ENCODE data around the gene KRTAP10-3.

The KRTAP10-3 gene

DNA sequence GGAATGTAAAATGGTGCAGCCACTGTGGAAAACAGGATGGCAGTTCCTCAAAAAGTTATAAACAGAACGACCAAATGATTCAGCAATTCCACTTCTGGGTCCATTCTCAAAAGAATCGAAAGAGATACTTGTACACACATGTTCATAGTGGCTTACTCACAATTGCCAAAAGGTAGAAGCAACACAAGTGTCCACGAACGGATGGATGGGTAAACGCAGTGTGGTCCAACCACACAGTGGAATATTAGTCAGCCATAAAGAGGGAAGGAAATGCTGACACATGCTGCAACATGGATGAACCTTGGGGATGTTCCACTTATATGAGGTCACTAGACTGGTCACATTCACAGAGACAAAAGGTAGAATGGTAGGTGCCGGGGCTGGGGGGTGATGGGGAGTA lies 23.9 kb downstream of the KRTAP10-3 start:
- no peaks in the 10 kb centered on the region for H3K36me3 ChIP-seq (ENCODE audit: insufficient read depth, low read length)
- H3K9ac ChIP-seq (ENCODE audit: low read depth, low read length): no peak overlapping the region
- no peaks in the 10 kb centered on the region for H3K4me1 ChIP-seq (ENCODE audit: insufficient read depth, low read length)
- no peaks in the 10 kb centered on the region for H3K9me3 ChIP-seq (ENCODE audit: control insufficient read depth, insufficient read depth, low read length)

DNA sequence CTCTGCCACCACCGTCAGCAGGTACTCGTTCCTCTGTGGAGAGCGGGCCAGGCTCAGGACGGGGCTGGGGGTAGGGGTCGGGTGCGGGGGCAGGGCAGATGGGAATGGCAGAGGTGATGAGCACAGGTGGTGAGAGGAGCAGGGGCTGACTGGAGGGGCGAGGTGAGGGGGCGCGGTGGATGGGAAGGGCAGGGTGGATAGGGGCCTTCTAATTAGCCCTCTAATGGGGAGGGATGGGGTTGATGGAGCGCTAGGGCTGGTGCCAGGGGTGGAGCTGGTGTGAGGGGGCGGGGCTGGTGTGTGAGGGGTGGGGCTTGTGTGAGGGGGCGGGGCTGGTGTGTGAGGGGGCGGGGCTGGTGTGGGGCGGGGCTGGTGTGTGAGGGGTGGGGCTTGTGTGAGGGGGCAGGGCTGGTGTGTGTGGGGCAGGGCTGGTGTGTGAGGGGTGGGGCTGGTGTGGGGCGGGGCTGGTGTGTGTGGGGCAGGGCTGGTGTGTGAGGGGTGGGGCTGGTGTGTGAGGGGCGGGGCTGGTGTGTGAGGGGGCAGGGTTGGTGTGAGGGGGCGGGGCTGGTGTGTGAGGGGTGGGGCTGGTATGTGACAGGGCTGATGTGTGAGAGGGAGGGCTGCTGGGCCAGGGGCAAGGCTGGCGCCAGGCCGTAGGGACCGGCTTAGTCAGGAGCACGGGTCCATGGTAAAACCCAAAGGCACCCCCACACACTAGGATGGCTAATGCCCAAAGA lies 24.5 kb downstream of the KRTAP10-3 start:
- no peaks in the 10 kb centered on the region for H3K9me3 ChIP-seq (ENCODE audit: control insufficient read depth, insufficient read depth, low read length)
- no peaks in the 10 kb centered on the region for H3K4me1 ChIP-seq (ENCODE audit: insufficient read depth, low read length)
- H3K9ac ChIP-seq (ENCODE audit: low read depth, low read length): no peak overlapping the region
- H3K36me3 ChIP-seq (ENCODE audit: insufficient read depth, low read length): no peaks in the 10 kb centered on the region

GRCh38 chr21:44533121-44533890 lies 25.3 kb downstream of the KRTAP10-3 start:
- no peaks in the 10 kb centered on the region for H3K9me3 ChIP-seq (ENCODE audit: control insufficient read depth, insufficient read depth, low read length)
- H3K9ac ChIP-seq (ENCODE audit: low read depth, low read length): no peak overlapping the region
- H3K36me3 ChIP-seq (ENCODE audit: insufficient read depth, low read length): no peaks in the 10 kb centered on the region
- H3K4me1 ChIP-seq (ENCODE audit: insufficient read depth, low read length): no peaks in the 10 kb centered on the region

- H3K9me3 ChIP-seq (ENCODE audit: control insufficient read depth, insufficient read depth, low read length): no peaks in the 10 kb centered on the region
- H3K36me3 ChIP-seq (ENCODE audit: insufficient read depth, low read length): no peaks in the 10 kb centered on the region
- H3K4me1 ChIP-seq (ENCODE audit: insufficient read depth, low read length): no peaks in the 10 kb centered on the region
- no peak overlapping the region for H3K9ac ChIP-seq (ENCODE audit: low read depth, low read length)
These were observed 25.9 kb downstream of the KRTAP10-3 start for GRCh38 chr21:44532712-44533111.

DNA sequence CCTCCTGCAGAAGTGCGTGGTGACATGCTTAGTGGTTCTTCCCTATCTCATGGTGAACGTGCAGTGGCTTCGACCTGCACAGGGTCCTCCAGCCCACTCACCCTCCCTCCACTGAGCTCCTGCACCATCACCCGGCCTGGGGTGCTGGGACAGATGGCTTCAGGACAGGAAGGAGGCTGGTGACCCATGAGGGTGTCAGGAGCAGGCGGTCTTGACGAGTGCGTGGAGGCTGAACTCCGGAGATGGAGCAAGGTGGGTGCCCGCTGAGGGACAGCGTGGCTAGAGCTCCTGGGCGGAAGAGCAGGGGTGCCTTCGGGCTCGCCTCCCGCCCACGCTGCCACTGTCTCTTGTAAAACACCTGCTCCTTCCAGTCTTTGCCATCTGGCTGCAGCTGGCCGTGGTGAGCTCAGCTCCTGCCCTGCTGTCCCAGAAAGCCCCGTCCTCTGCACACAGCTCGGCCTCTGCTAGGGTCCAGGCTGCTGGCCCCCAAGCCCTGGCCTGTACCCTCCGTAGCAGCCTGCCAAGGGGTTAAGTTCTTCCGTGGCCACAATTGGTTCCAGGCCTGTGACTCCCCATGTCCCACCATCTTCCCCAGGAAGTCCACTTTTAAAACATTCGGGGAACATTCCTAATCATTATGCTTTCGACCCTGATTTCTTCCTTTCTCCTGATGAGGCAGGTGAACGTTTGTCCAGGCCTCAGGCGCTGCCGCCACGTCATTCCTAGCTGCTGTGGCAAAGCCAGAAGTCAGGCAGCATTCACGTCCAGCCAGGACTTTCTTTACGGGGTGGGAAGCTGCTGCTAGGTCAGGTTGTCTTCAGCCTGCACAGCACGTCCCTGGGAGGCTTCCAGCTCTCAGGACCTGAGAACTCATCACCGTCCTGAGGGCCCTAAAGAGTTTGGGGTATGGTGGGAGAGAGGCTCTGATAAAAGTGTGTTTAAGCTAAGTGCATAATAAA lies 26.7 kb downstream of the KRTAP10-3 start:
- no peaks in the 10 kb centered on the region for H3K9me3 ChIP-seq (ENCODE audit: control insufficient read depth, insufficient read depth, low read length)
- no peaks in the 10 kb centered on the region for H3K36me3 ChIP-seq (ENCODE audit: insufficient read depth, low read length)
- no peaks in the 10 kb centered on the region for H3K4me1 ChIP-seq (ENCODE audit: insufficient read depth, low read length)

GRCh38 chr21:44530903-44531605 lies 27.5 kb downstream of the KRTAP10-3 start:
- H3K9me3 ChIP-seq (ENCODE audit: control insufficient read depth, insufficient read depth, low read length): no peaks in the 10 kb centered on the region
- no peaks in the 10 kb centered on the region for H3K36me3 ChIP-seq (ENCODE audit: insufficient read depth, low read length)
- no peaks in the 10 kb centered on the region for H3K4me1 ChIP-seq (ENCODE audit: insufficient read depth, low read length)

More for the DNA sequence above, 26.7 kb downstream of the KRTAP10-3 start:
- no peak overlapping the region for H3K9ac ChIP-seq (ENCODE audit: low read depth, low read length)

DNA sequence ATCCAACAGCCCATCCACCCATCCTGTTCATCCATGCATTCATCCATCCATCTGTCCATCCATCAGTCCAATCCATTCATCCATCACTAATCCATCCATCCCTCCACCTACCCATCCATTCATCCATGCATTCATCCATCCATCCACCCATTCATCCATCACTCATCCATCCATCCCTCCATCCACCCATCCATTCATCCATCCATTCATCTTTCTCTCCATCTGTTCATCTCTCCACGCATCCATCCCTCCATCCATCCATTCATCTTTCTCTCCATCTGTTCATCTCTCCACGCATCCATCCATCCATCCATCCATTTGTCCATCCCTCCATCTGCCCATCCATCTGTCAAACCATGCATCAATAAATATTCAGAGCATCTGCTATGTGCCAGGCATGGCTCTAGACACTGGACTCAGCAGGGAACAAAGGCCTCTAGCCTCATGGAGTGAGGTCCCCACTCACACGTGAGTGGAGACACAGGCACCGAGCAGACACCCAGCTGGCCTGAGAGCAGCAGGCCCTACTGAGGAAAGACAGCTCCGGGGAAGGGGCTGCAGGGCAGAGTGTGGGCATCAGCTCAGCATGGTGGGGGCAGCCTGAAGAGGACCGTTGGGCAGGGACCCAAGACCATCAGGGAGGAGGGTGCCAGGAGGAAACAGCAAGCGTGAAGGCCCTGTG lies 28.2 kb downstream of the KRTAP10-3 start:
- H3K9ac ChIP-seq (ENCODE audit: low read depth, low read length): no peak overlapping the region

More at GRCh38 chr21:44530903-44531605, 27.5 kb downstream of the KRTAP10-3 start:
- H3K9ac ChIP-seq (ENCODE audit: low read depth, low read length): no peak overlapping the region

DNA sequence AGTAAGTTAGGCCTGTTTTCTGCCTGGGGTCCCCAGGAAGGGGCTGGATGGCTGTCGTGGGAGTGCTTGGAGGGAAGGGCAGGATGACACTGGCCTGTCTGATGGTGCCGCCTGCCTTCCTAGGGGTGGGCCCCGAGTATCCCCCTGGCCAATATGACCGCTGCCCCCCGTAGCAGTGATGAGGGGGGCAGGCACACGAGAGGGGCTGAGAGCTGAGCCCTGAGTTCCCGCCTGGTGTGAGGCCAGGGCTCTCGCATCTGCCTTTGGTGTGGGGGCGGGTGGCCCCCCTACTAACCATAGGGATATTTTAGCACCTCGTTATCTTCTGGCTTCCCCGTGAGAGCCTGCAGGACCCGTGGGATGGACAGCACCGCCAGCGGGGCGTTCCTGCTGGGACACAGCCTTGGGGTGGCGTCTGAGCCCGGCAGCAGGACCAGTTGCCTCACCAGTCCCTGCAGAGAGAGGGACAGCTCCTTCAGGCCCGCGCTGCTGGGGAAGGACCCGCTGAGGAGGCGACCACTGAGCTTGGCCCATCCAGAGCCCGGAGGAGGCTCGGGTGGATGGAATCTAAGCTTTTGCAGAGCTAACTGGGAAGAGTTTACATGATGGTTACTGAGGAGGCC lies 29.0 kb downstream of the KRTAP10-3 start:
- H3K4me1 ChIP-seq (ENCODE audit: insufficient read depth, low read length): no peaks in the 10 kb centered on the region
- no peak overlapping the region for H3K9ac ChIP-seq (ENCODE audit: low read depth, low read length)
- no peaks in the 10 kb centered on the region for H3K36me3 ChIP-seq (ENCODE audit: insufficient read depth, low read length)
- no peaks in the 10 kb centered on the region for H3K9me3 ChIP-seq (ENCODE audit: control insufficient read depth, insufficient read depth, low read length)

More for the DNA sequence above, 28.2 kb downstream of the KRTAP10-3 start:
- Histone ChIP-seq H3K36me3 (ENCODE audit: insufficient read depth, low read length) (no peaks in the 10 kb centered on the region), H3K4me1 (ENCODE audit: insufficient read depth, low read length) (no peaks in the 10 kb centered on the region), H3K9me3 (ENCODE audit: control insufficient read depth, insufficient read depth, low read length) (no peaks in the 10 kb centered on the region)

DNA sequence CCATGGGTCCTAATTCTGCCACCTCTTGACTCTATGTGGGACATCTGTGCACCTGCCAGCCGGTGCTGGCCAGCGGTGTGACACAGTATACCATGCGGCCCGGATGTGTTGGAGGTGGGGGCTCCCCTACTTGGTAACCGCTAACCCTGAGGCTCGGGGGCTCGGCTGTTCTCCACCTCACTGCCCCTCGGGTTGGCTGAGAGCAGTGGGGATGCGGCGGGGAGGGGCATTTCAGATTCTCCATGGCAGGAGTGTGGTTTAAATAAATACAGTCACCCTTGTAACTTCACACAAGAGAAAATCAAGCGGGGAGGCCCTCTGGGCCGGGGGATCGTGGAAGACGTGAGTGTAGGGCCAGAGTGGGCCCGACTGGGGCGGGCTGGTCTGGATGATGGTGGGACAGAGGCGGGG lies 29.6 kb downstream of the KRTAP10-3 start:
- Histone ChIP-seq H3K9ac (ENCODE audit: low read depth, low read length) (no peak overlapping the region), H3K36me3 (ENCODE audit: insufficient read depth, low read length) (no peaks in the 10 kb centered on the region), H3K4me1 (ENCODE audit: insufficient read depth, low read length) (no peaks in the 10 kb centered on the region), H3K9me3 (ENCODE audit: control insufficient read depth, insufficient read depth, low read length) (no peaks in the 10 kb centered on the region)

- Histone ChIP-seq H3K9ac (ENCODE audit: low read depth, low read length) (no peak overlapping the region), H3K4me1 (ENCODE audit: insufficient read depth, low read length) (no peaks in the 10 kb centered on the region), H3K36me3 (ENCODE audit: insufficient read depth, low read length) (no peaks in the 10 kb centered on the region), H3K9me3 (ENCODE audit: control insufficient read depth, insufficient read depth, low read length) (no peaks in the 10 kb centered on the region)
These were observed 30.0 kb downstream of the KRTAP10-3 start for GRCh38 chr21:44528634-44528995.

GRCh38 chr21:44527983-44528633 lies 30.5 kb downstream of the KRTAP10-3 start:
- no peaks in the 10 kb centered on the region for H3K4me1 ChIP-seq (ENCODE audit: insufficient read depth, low read length)
- H3K9me3 ChIP-seq (ENCODE audit: control insufficient read depth, insufficient read depth, low read length): no peaks in the 10 kb centered on the region
- H3K9ac ChIP-seq (ENCODE audit: low read depth, low read length): no peak overlapping the region
- no peaks in the 10 kb centered on the region for H3K36me3 ChIP-seq (ENCODE audit: insufficient read depth, low read length)

GRCh38 chr21:44527156-44527982 lies 31.2 kb downstream of the KRTAP10-3 start:
- Histone ChIP-seq H3K4me1 (ENCODE audit: insufficient read depth, low read length) (no peaks in the 10 kb centered on the region), H3K36me3 (ENCODE audit: insufficient read depth, low read length) (no peaks in the 10 kb centered on the region), H3K9me3 (ENCODE audit: control insufficient read depth, insufficient read depth, low read length) (no peaks in the 10 kb centered on the region), H3K9ac (ENCODE audit: low read depth, low read length) (no peak overlapping the region)

Data from ES-I3 (cell line).